ENCODE data around the gene ZIM2. TPM values are rescaled to one million over a fixed set of nuclear protein-coding genes. Genes with fewer than 3 reads are reported as not detected.

Gene ZIM2
- total RNA-seq, 2 donors from 2014 or later, result not detected

Other genes starting within 250 kb of the ZIM2 start
- 1 to 10 TPM; 4.3 to 4.8 TPM for gene ZNF71, start 245.4 kb downstream of the ZIM2 start, total RNA-seq
- gene SMIM17, start 197.6 kb downstream of the ZIM2 start, total RNA-seq, result not detected
- 1 to 10 TPM; 1.3 to 2.5 TPM for gene ZNF835, start 169.0 kb downstream of the ZIM2 start, total RNA-seq
- under 1 TPM in 1 of 2 donors, not detected in 1; 0.04 TPM for gene PEG3, start within 50 bp of the ZIM2 start, total RNA-seq